HG02623 (cell line): ENCODE data around the gene LDLRAD4.

Experiments
- ATAC-seq: cut with Tn5 transposase; IDR thresholded peaks from one replicate; pipeline ENCODE4 v1.9.1; 2021; ENCODE audit warnings: moderate library complexity; ENCODE audit not compliant: unreplicated experiment

LDLRAD4 gene

GRCh38 chr18:13264091-13265007, 45.8 kb downstream of the LDLRAD4 start:
- no peak for ATAC-seq

GRCh38 chr18:13265008-13265910, 46.7 kb downstream of the LDLRAD4 start:
- no peak for ATAC-seq

- ATAC-seq, result no peak
These were observed 47.3 kb downstream of the LDLRAD4 start for GRCh38 chr18:13265911-13266217.

- ATAC-seq, result no peak
These were observed 47.9 kb downstream of the LDLRAD4 start for GRCh38 chr18:13266218-13267100.

- ATAC-seq, result no peak
These were observed 48.9 kb downstream of the LDLRAD4 start for GRCh38 chr18:13267431-13267873.

- ATAC-seq, result no peak
These were observed 49.8 kb downstream of the LDLRAD4 start for GRCh38 chr18:13268158-13269012.

GRCh38 chr18:13269013-13269280, 50.4 kb downstream of the LDLRAD4 start:
- no peak for ATAC-seq

GRCh38 chr18:13269521-13270011, 51.0 kb downstream of the LDLRAD4 start:
- ATAC-seq, result no peak

- no peak for ATAC-seq
These were observed 51.8 kb downstream of the LDLRAD4 start for GRCh38 chr18:13270279-13270855.

- no peak for ATAC-seq
These were observed 52.8 kb downstream of the LDLRAD4 start for GRCh38 chr18:13271302-13271911.

- no peak for ATAC-seq
These were observed 53.9 kb downstream of the LDLRAD4 start for GRCh38 chr18:13272416-13272815.

- ATAC-seq, result no peak
These were observed 55.2 kb downstream of the LDLRAD4 start for GRCh38 chr18:13273800-13274199.

- ATAC-seq, result no peak
These were observed 56.5 kb downstream of the LDLRAD4 start for GRCh38 chr18:13275075-13275474.

- no peak for ATAC-seq
These were observed 58.3 kb downstream of the LDLRAD4 start for GRCh38 chr18:13276530-13277520.

GRCh38 chr18:13278062-13278630, 59.6 kb downstream of the LDLRAD4 start:
- ATAC-seq, result no peak

- no peak for ATAC-seq
These were observed 60.9 kb downstream of the LDLRAD4 start for GRCh38 chr18:13279181-13280069.
